Activated CD4-positive, alpha-beta T cell treated with anti-CD3 and anti-CD28 coated beads, Interleukin-2, amount 10 ng/mL, durations not matched to agents 7 days and 5 days (primary cell): ENCODE results near the gene ANKRD28. TPM values are rescaled to one million over a fixed set of nuclear protein-coding genes. Genes with fewer than 3 reads are reported as not detected.

ENCODE experiments used
- CTCF ChIA-PET: fragments of 350-600 bp; sonication (Branson Sonifier 250); formaldehyde crosslinking; loops from one replicate; lab custom pipeline; 2021; ENCODE audit warnings: antibody characterized with exemption; lab: Charles Lee
- POLR2A ChIA-PET: fragments of 350-600 bp; sonication (Branson Sonifier 250); formaldehyde crosslinking; loops from one replicate; lab custom pipeline; 2021; ENCODE audit warnings: antibody characterized with exemption; lab: Charles Lee
- DNase-seq: peaks from one replicate; pipeline ENCODE4 v3.0.0-alpha.2; 2020
- H3K27ac Mint-ChIP-seq: one replicate; pipeline ENCODE4 v1.8.0; 2021; ENCODE audit warnings: mild to moderate bottlenecking, moderate library complexity, mixed read lengths
- H3K27me3 Mint-ChIP-seq: one replicate; pipeline ENCODE4 v1.8.0; 2021; ENCODE audit warnings: mixed read lengths
- H3K36me3 Mint-ChIP-seq: one replicate; pipeline ENCODE4 v1.8.0; 2021; ENCODE audit warnings: low read depth, mixed read lengths
- H3K4me1 Mint-ChIP-seq: one replicate; pipeline ENCODE4 v1.8.0; 2021; ENCODE audit warnings: mixed read lengths
- H3K4me3 Mint-ChIP-seq: one replicate; pipeline ENCODE4 v1.8.0; 2021; ENCODE audit warnings: mild to moderate bottlenecking, moderate library complexity, mixed read lengths
- H3K9me3 Mint-ChIP-seq: one replicate; pipeline ENCODE4 v1.8.0; 2021; ENCODE audit warnings: mixed read lengths
- total RNA-seq, 2 experiments: library from RNA; stranded (reverse); gene quantifications; one replicate each; pipeline ENCODE4 v1.2.3, GENCODE V29; 2021

ANKRD28 gene
- total RNA-seq, 2 experiments from 2014 or later = 33.9 to 39.0 TPM

GRCh38 chr3:15694628-15695027 lies 103.2 kb downstream of the ANKRD28 start:
- ChIA-PET POLR2A (no interaction called here), CTCF (no interaction called here)
- no peak for DNase-seq
- Mint-ChIP-seq H3K36me3 (peaks cover 36% of the 10 kb centered on the region), H3K4me3 (no peak overlapping the region), H3K27me3 (no peaks in the 10 kb centered on the region), H3K9me3 (peaks cover 5% of the 10 kb centered on the region), H3K27ac (no peak overlapping the region), H3K4me1 (no peaks in the 10 kb centered on the region)

GRCh38 chr3:15693355-15693754 lies 104.4 kb downstream of the ANKRD28 start:
- POLR2A ChIA-PET = no interaction called here
- no peaks in the 10 kb centered on the region for H3K9me3 Mint-ChIP-seq
- peaks cover 26% of the 10 kb centered on the region for H3K36me3 Mint-ChIP-seq

GRCh38 chr3:15690748-15691147 lies 107.0 kb downstream of the ANKRD28 start:
- H3K27ac Mint-ChIP-seq = peak overlapping the region; percentile 46
- H3K27me3 Mint-ChIP-seq = no peaks in the 10 kb centered on the region
- no peak overlapping the region for H3K4me3 Mint-ChIP-seq
- ChIA-PET POLR2A (no interaction called here), CTCF (interaction anchor here (2.0 kb wide), 1 partner anchor 17 kb away, joined by 4 read pairs; no protein-coding TSS in a partner anchor)
- no peak for DNase-seq
- H3K9me3 Mint-ChIP-seq = no peaks in the 10 kb centered on the region
- peaks cover 20% of the 10 kb centered on the region for H3K36me3 Mint-ChIP-seq
- no peaks in the 10 kb centered on the region for H3K4me1 Mint-ChIP-seq

More at GRCh38 chr3:15693355-15693754, 104.4 kb downstream of the ANKRD28 start:
- no peak overlapping the region for H3K4me3 Mint-ChIP-seq
- no peaks in the 10 kb centered on the region for H3K27me3 Mint-ChIP-seq
- no peak for DNase-seq
- CTCF ChIA-PET = interaction anchor here (0.6 kb wide), 1 partner anchor 44 kb away, joined by 3 read pairs; no protein-coding TSS in a partner anchor
- no peak overlapping the region for H3K27ac Mint-ChIP-seq
- no peaks in the 10 kb centered on the region for H3K4me1 Mint-ChIP-seq

- H3K27me3 Mint-ChIP-seq = no peaks in the 10 kb centered on the region
- no peak overlapping the region for H3K4me3 Mint-ChIP-seq
- ChIA-PET POLR2A (no interaction called here), CTCF (no interaction called here)
- H3K27ac Mint-ChIP-seq = no peak overlapping the region
- no peak for DNase-seq
- H3K4me1 Mint-ChIP-seq = peaks cover 1% of the 10 kb centered on the region
- no peaks in the 10 kb centered on the region for H3K9me3 Mint-ChIP-seq
- H3K36me3 Mint-ChIP-seq = peaks cover 23% of the 10 kb centered on the region
Measured at GRCh38 chr3:15690230-15690629, 107.5 kb downstream of the ANKRD28 start.

GRCh38 chr3:15685927-15686326 lies 111.9 kb downstream of the ANKRD28 start:
- Mint-ChIP-seq H3K27ac (no peak overlapping the region), H3K9me3 (no peaks in the 10 kb centered on the region), H3K4me1 (peaks cover 1% of the 10 kb centered on the region), H3K36me3 (peaks cover 28% of the 10 kb centered on the region), H3K4me3 (no peak overlapping the region), H3K27me3 (no peaks in the 10 kb centered on the region)
- no peak for DNase-seq
- POLR2A ChIA-PET = no interaction called here
- CTCF ChIA-PET = interaction anchor here (1.2 kb wide), 1 partner anchor 145 kb away, joined by 3 read pairs; no protein-coding TSS in a partner anchor

GRCh38 chr3:15683253-15683652 lies 114.5 kb downstream of the ANKRD28 start:
- Mint-ChIP-seq H3K9me3 (no peaks in the 10 kb centered on the region), H3K27me3 (no peaks in the 10 kb centered on the region), H3K27ac (no peak overlapping the region), H3K4me1 (peaks cover 1% of the 10 kb centered on the region), H3K36me3 (peaks cover 32% of the 10 kb centered on the region), H3K4me3 (no peak overlapping the region)
- DNase-seq = no peak
- POLR2A ChIA-PET = no interaction called here
- CTCF ChIA-PET = no interaction called here

- POLR2A ChIA-PET = no interaction called here
- H3K27me3 Mint-ChIP-seq = no peaks in the 10 kb centered on the region
- DNase-seq = no peak
- H3K4me1 Mint-ChIP-seq = peaks cover 1% of the 10 kb centered on the region
- no peak overlapping the region for H3K27ac Mint-ChIP-seq
- H3K9me3 Mint-ChIP-seq = no peaks in the 10 kb centered on the region
- CTCF ChIA-PET = interaction anchor here (0.7 kb wide), 1 partner anchor 119 kb away, joined by 3 read pairs; no protein-coding TSS in a partner anchor
- peaks cover 36% of the 10 kb centered on the region for H3K36me3 Mint-ChIP-seq
- H3K4me3 Mint-ChIP-seq = no peak overlapping the region
Measured at GRCh38 chr3:15682561-15683185, 115.1 kb downstream of the ANKRD28 start.

GRCh38 chr3:15681668-15682067 lies 116.1 kb downstream of the ANKRD28 start:
- Mint-ChIP-seq H3K4me3 (no peak overlapping the region), H3K27ac (no peak overlapping the region), H3K36me3 (peaks cover 43% of the 10 kb centered on the region), H3K4me1 (peaks cover 1% of the 10 kb centered on the region), H3K9me3 (no peaks in the 10 kb centered on the region), H3K27me3 (no peaks in the 10 kb centered on the region)
- no peak for DNase-seq
- CTCF ChIA-PET = interaction anchor here (0.7 kb wide), 1 partner anchor 120 kb away, joined by 3 read pairs; no protein-coding TSS in a partner anchor
- POLR2A ChIA-PET = no interaction called here

GRCh38 chr3:15679306-15679705 lies 118.5 kb downstream of the ANKRD28 start:
- Mint-ChIP-seq H3K36me3 (peaks cover 27% of the 10 kb centered on the region), H3K4me3 (no peak overlapping the region), H3K27me3 (no peaks in the 10 kb centered on the region), H3K9me3 (no peaks in the 10 kb centered on the region), H3K27ac (no peak overlapping the region), H3K4me1 (no peaks in the 10 kb centered on the region)
- CTCF ChIA-PET = no interaction called here
- POLR2A ChIA-PET = no interaction called here
- no peak for DNase-seq

GRCh38 chr3:15676259-15676658 lies 121.5 kb downstream of the ANKRD28 start:
- no peaks in the 10 kb centered on the region for H3K4me1 Mint-ChIP-seq
- H3K36me3 Mint-ChIP-seq = peaks cover 23% of the 10 kb centered on the region
- ChIA-PET CTCF (no interaction called here), POLR2A (no interaction called here)
- H3K27ac Mint-ChIP-seq = no peak overlapping the region
- no peak for DNase-seq
- no peaks in the 10 kb centered on the region for H3K9me3 Mint-ChIP-seq
- no peaks in the 10 kb centered on the region for H3K27me3 Mint-ChIP-seq
- H3K4me3 Mint-ChIP-seq = no peak overlapping the region

- Mint-ChIP-seq H3K36me3 (peaks cover 37% of the 10 kb centered on the region), H3K4me3 (no peak overlapping the region), H3K9me3 (no peaks in the 10 kb centered on the region), H3K4me1 (no peaks in the 10 kb centered on the region), H3K27ac (no peak overlapping the region), H3K27me3 (no peaks in the 10 kb centered on the region)
- CTCF ChIA-PET = interaction anchor here (1.3 kb wide), 1 partner anchor 18 kb away, joined by 4 read pairs; no protein-coding TSS in a partner anchor
- no peak for DNase-seq
- POLR2A ChIA-PET = no interaction called here
Measured at GRCh38 chr3:15673536-15673935, 124.2 kb downstream of the ANKRD28 start.

- Mint-ChIP-seq H3K4me3 (no peak overlapping the region), H3K36me3 (peaks cover 54% of the 10 kb centered on the region), H3K27ac (peak overlapping the region; percentile 44), H3K9me3 (peaks cover 19% of the 10 kb centered on the region), H3K27me3 (no peaks in the 10 kb centered on the region), H3K4me1 (peaks cover 17% of the 10 kb centered on the region)
- DNase-seq = peak; percentile 53
- ChIA-PET POLR2A (no interaction called here), CTCF (interaction anchor here (0.7 to 1.1 kb wide), 2 partner anchors 18 to 41 kb away, joined by 3 read pairs; no protein-coding TSS in a partner anchor)
Measured at GRCh38 chr3:15667484-15667883, 130.3 kb downstream of the ANKRD28 start.

- CTCF ChIA-PET = no interaction called here
- H3K27ac Mint-ChIP-seq = no peak overlapping the region
Measured at GRCh38 chr3:15666277-15666676, 131.5 kb downstream of the ANKRD28 start.

More at GRCh38 chr3:15666277-15666676, 131.5 kb downstream of the ANKRD28 start:
- POLR2A ChIA-PET = no interaction called here
- no peak for DNase-seq
- H3K9me3 Mint-ChIP-seq = peaks cover 23% of the 10 kb centered on the region
- peaks cover 17% of the 10 kb centered on the region for H3K4me1 Mint-ChIP-seq
- no peak overlapping the region for H3K4me3 Mint-ChIP-seq
- H3K36me3 Mint-ChIP-seq = peaks cover 49% of the 10 kb centered on the region
- H3K27me3 Mint-ChIP-seq = peaks cover 7% of the 10 kb centered on the region
